Measurements from ENCODE around the gene GPC4. TPM values are rescaled to one million over a fixed set of nuclear protein-coding genes. Genes with fewer than 3 reads are reported as not detected.
A peak's percentile ranks its signal among the peaks of the same experiment; 100 is the strongest.

GPC4 gene
- total and polyA plus RNA-seq, 4 donors = 7.8 to 17.8 (median 11.9) TPM

DNA sequence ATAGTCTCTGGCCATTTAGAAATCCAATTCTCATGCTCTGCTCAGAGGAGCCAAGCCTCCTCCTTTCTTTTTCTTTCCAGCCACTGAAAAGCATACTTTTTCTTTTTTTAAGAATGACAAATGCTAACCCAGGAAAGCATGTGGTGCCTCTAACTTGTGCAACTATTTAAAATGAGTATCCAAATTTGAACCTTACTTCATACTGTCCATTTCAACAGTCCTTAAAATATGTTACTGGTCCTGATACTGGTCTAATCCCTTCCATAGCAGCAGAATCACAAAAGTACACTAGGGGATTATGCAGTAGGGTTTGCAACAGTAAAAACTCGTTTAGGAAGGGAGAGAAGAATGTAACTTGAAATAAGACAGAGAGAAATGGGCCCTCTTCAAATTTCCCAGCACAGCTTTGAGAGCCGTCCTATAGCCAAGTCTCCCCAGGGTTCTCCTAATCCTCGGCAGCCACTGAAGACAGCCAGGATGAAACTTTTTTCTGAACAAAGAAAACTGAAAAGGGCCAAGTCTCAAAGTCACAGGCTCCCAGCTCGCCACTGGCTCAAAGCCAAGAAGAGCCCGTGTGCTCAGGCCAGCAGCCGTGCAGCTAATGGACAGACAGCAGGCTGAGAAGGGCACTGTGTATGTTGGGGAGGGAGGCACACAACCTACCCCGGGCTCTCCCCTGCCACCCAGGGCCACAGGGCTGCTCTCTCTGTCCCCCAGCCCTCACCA is 39.5 kb downstream of the GPC4 start:
- peak in 4 of 6 donors; percentile 28 to 73 (median 54) for DNase-seq (ENCODE audit: low read depth in 4 of 6, low spot score in 6 of 6)
- H3K27ac ChIP-seq (ENCODE audit: low read depth, low read length) = peak overlapping the region; percentile 29

DNA sequence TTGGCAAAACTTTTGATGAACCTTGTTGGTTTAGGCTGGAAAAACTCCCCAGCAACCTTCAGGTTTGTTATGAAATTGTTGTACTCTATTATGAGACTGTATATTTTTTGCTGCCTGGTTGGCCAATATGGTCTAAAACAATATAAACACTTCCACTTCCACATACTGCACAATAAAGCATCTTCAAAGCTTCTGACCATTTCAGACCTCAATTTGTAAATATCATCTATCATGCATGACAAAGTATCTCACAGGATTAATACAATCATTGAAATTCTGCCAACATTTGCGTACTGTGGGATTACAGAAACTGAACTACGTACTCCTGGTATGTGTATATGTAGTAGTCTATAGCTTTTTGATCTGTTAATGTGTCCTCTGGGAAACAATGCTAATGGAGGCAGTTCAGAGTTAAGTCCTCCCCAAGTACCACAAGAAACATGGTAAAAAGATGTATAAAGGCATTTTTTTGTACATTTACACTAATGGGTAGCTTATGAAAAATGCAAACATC is 40.4 kb downstream of the GPC4 start:
- Histone ChIP-seq H3K36me3 (ENCODE audit: control insufficient read depth, insufficient read depth, low read length) (no peaks in the 10 kb centered on the region), H3K9me3 (ENCODE audit: control insufficient read depth, insufficient read depth, low read length) (no peaks in the 10 kb centered on the region), H3K4me1 (ENCODE audit: control insufficient read depth, insufficient read depth, low read length) (peaks cover 5% of the 10 kb centered on the region), H3K27ac (ENCODE audit: low read depth, low read length) (no peak overlapping the region), H3K27me3 (ENCODE audit: control insufficient read depth, insufficient read depth, low read length) (peaks cover 3% of the 10 kb centered on the region), H3K4me3 (ENCODE audit: low read depth, low read length) (no peak overlapping the region)
- DNase-seq (ENCODE audit: low read depth in 4 of 6, low spot score in 6 of 6) = no peak
- no CpG with 5 or more reads among the region's 2 CpGs for WGBS (ENCODE audit: insufficient coverage)

More for the DNA sequence above, 39.5 kb downstream of the GPC4 start:
- Histone ChIP-seq H3K9me3 (ENCODE audit: control insufficient read depth, insufficient read depth, low read length) (no peaks in the 10 kb centered on the region), H3K36me3 (ENCODE audit: control insufficient read depth, insufficient read depth, low read length) (no peaks in the 10 kb centered on the region), H3K4me1 (ENCODE audit: control insufficient read depth, insufficient read depth, low read length) (peaks cover 5% of the 10 kb centered on the region), H3K27me3 (ENCODE audit: control insufficient read depth, insufficient read depth, low read length) (peaks cover 3% of the 10 kb centered on the region), H3K4me3 (ENCODE audit: low read depth, low read length) (no peak overlapping the region)
- WGBS (ENCODE audit: insufficient coverage) = 37% methylated on average over 5 of the region's 7 CpGs

DNA sequence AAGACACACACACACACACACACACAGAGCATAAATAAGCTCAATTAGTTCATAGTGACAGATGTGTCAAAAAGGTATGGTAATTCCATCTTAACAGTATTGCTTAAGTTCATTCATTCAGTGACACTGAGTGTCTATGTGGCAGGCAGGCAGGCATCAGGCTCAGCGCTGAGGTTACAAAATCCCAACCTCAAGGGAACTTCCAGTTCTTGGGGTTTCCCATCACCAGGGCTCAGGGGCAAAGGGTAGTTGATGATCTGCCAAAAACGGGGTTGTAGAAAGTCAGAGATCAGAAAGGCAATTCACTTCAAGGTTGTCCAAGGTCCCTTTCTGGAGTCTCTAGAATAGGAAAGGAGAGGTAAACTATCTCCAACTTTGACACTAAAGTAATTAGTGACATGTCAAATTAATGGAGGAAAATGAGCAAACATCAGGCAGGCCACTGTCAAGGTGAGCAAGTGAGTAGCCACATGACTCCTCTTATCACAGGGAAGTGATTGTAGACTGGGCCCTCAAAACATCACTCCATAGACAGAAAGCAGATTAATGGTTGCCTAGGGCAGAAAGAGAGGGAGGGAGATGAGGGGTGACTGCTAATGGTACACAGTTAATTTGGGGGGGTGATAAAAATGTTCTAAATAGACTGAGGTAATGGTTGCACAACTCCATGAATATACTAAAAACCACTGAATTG is 41.8 kb downstream of the GPC4 start:
- no peak for DNase-seq (ENCODE audit: low read depth in 4 of 6, low spot score in 6 of 6)
- Histone ChIP-seq H3K27ac (ENCODE audit: low read depth, low read length) (no peak overlapping the region), H3K36me3 (ENCODE audit: control insufficient read depth, insufficient read depth, low read length) (no peaks in the 10 kb centered on the region), H3K9me3 (ENCODE audit: control insufficient read depth, insufficient read depth, low read length) (no peaks in the 10 kb centered on the region), H3K27me3 (ENCODE audit: control insufficient read depth, insufficient read depth, low read length) (peaks cover 3% of the 10 kb centered on the region), H3K4me1 (ENCODE audit: control insufficient read depth, insufficient read depth, low read length) (peaks cover 5% of the 10 kb centered on the region), H3K4me3 (ENCODE audit: low read depth, low read length) (no peak overlapping the region)
- 67% methylated on average over 1 of the region's 2 CpGs for WGBS (ENCODE audit: insufficient coverage)

GRCh38 chrX:133370696-133371275 is 44.5 kb downstream of the GPC4 start:
- no peak overlapping the region for H3K27ac ChIP-seq (ENCODE audit: low read depth, low read length)
- WGBS (ENCODE audit: insufficient coverage) = no CpG with 5 or more reads among the region's 3 CpGs
- DNase-seq (ENCODE audit: low read depth in 4 of 6, low spot score in 6 of 6) = no peak
- peaks cover 6% of the 10 kb centered on the region for H3K27me3 ChIP-seq (ENCODE audit: control insufficient read depth, insufficient read depth, low read length)
- no peak overlapping the region for H3K4me3 ChIP-seq (ENCODE audit: low read depth, low read length)
- H3K36me3 ChIP-seq (ENCODE audit: control insufficient read depth, insufficient read depth, low read length) = no peaks in the 10 kb centered on the region
- no peaks in the 10 kb centered on the region for H3K4me1 ChIP-seq (ENCODE audit: control insufficient read depth, insufficient read depth, low read length)
- no peaks in the 10 kb centered on the region for H3K9me3 ChIP-seq (ENCODE audit: control insufficient read depth, insufficient read depth, low read length)

DNA sequence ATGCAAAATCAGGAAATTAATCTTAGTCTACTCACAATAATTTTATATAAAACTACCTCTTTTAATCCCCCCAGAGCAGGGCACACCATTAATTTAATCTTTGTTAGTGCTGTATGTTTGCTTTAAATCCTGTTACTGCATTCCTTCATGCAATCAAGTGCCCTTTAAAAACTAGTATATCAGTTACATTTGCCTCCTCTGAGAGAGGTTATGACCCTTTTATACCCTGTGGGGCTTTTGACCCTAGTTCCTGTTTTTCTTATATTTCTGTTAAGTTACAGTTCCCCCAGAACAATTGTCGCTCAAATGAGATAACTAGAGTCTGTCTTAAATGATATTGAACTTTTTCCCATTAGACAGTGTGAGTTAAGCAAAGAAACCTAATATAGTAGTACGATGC is 46.2 kb downstream of the GPC4 start:
- DNase-seq (ENCODE audit: low read depth in 4 of 6, low spot score in 6 of 6) = no peak
- no peak overlapping the region for H3K27ac ChIP-seq (ENCODE audit: low read depth, low read length)
- no peaks in the 10 kb centered on the region for H3K4me1 ChIP-seq (ENCODE audit: control insufficient read depth, insufficient read depth, low read length)
- H3K27me3 ChIP-seq (ENCODE audit: control insufficient read depth, insufficient read depth, low read length) = peaks cover 6% of the 10 kb centered on the region
- no CpG with 5 or more reads among the region's 2 CpGs for WGBS (ENCODE audit: insufficient coverage)
- H3K4me3 ChIP-seq (ENCODE audit: low read depth, low read length) = no peak overlapping the region
- H3K36me3 ChIP-seq (ENCODE audit: control insufficient read depth, insufficient read depth, low read length) = no peaks in the 10 kb centered on the region
- no peaks in the 10 kb centered on the region for H3K9me3 ChIP-seq (ENCODE audit: control insufficient read depth, insufficient read depth, low read length)

DNA sequence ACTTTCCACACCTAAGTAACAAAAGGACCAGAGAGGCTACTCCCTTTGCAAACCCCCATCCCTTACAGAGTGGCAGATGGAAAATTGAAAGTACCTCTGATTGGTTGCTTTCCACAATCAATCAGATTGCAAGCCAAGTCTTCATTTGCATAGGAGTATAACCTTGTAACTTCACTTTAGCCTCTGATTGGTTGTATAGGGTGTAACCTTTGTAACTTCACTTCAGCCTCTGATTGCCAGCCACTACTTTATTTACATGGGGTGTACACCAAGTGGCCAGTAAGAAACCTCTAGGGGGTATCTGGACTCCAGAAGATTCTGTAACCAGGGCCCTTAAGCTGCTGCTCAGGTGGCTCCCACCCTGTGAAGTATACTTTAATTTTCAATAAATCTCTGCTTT is 48.6 kb downstream of the GPC4 start:
- Histone ChIP-seq H3K27me3 (ENCODE audit: control insufficient read depth, insufficient read depth, low read length) (peaks cover 10% of the 10 kb centered on the region), H3K4me3 (ENCODE audit: low read depth, low read length) (no peak overlapping the region), H3K9me3 (ENCODE audit: control insufficient read depth, insufficient read depth, low read length) (no peaks in the 10 kb centered on the region), H3K4me1 (ENCODE audit: control insufficient read depth, insufficient read depth, low read length) (no peaks in the 10 kb centered on the region), H3K27ac (ENCODE audit: low read depth, low read length) (no peak overlapping the region), H3K36me3 (ENCODE audit: control insufficient read depth, insufficient read depth, low read length) (no peaks in the 10 kb centered on the region)
- DNase-seq (ENCODE audit: low read depth in 4 of 6, low spot score in 6 of 6) = no peak

- 40% methylated on average over 1 of the region's 1 CpG for WGBS (ENCODE audit: insufficient coverage)
- Histone ChIP-seq H3K36me3 (ENCODE audit: control insufficient read depth, insufficient read depth, low read length) (no peaks in the 10 kb centered on the region), H3K4me1 (ENCODE audit: control insufficient read depth, insufficient read depth, low read length) (no peaks in the 10 kb centered on the region), H3K27ac (ENCODE audit: low read depth, low read length) (no peak overlapping the region), H3K27me3 (ENCODE audit: control insufficient read depth, insufficient read depth, low read length) (peaks cover 11% of the 10 kb centered on the region), H3K4me3 (ENCODE audit: low read depth, low read length) (no peak overlapping the region), H3K9me3 (ENCODE audit: control insufficient read depth, insufficient read depth, low read length) (no peaks in the 10 kb centered on the region)
- DNase-seq (ENCODE audit: low read depth in 4 of 6, low spot score in 6 of 6) = no peak
Observed at GRCh38 chrX:133365871-133366611, 49.2 kb downstream of the GPC4 start.

DNA sequence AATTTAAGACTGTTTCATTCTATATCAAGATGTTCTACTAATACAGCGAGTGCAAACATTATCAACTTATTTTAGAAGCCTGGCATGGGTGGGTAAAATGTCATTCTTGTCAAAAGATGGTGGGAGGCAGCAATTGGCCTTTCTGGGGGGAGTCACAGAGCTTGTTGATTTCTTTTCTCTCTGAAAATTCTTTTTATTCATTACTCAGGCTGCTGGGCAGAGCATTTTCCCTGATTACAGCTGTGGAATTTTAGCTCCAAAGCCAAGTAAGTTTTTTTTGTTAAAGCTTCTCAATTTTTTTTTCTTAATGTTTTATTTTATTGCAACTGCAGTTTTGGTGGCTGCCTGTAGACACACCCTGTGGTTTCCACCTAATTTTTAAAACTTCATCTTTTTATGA is 50.4 kb downstream of the GPC4 start:
- no CpG with 5 or more reads among the region's 1 CpG for WGBS (ENCODE audit: insufficient coverage)
- H3K36me3 ChIP-seq (ENCODE audit: control insufficient read depth, insufficient read depth, low read length) = no peaks in the 10 kb centered on the region

GRCh38 chrX:133364196-133364595 is 51.1 kb downstream of the GPC4 start:
- H3K9me3 ChIP-seq (ENCODE audit: control insufficient read depth, insufficient read depth, low read length) = no peaks in the 10 kb centered on the region
- DNase-seq (ENCODE audit: low read depth in 4 of 6, low spot score in 6 of 6) = no peak
- no peak overlapping the region for H3K4me3 ChIP-seq (ENCODE audit: low read depth, low read length)
- WGBS (ENCODE audit: insufficient coverage) = 75% methylated on average over 1 of the region's 1 CpG
- peaks cover 12% of the 10 kb centered on the region for H3K27me3 ChIP-seq (ENCODE audit: control insufficient read depth, insufficient read depth, low read length)
- H3K36me3 ChIP-seq (ENCODE audit: control insufficient read depth, insufficient read depth, low read length) = no peaks in the 10 kb centered on the region
- H3K4me1 ChIP-seq (ENCODE audit: control insufficient read depth, insufficient read depth, low read length) = no peaks in the 10 kb centered on the region
- H3K27ac ChIP-seq (ENCODE audit: low read depth, low read length) = no peak overlapping the region

More for the DNA sequence above, 50.4 kb downstream of the GPC4 start:
- Histone ChIP-seq H3K27ac (ENCODE audit: low read depth, low read length) (peak overlapping the region; percentile 40), H3K4me1 (ENCODE audit: control insufficient read depth, insufficient read depth, low read length) (no peaks in the 10 kb centered on the region), H3K27me3 (ENCODE audit: control insufficient read depth, insufficient read depth, low read length) (peaks cover 12% of the 10 kb centered on the region), H3K9me3 (ENCODE audit: control insufficient read depth, insufficient read depth, low read length) (no peaks in the 10 kb centered on the region), H3K4me3 (ENCODE audit: low read depth, low read length) (no peak overlapping the region)
- DNase-seq (ENCODE audit: low read depth in 4 of 6, low spot score in 6 of 6) = no peak

Data from spinal cord (tissue), 10 donors.